Stimulated activated CD8-positive, alpha-beta memory T cell treated with anti-CD3 and anti-CD28 coated beads, Interleukin-7, amount 100 ng/mL, for 4 hours (primary cell): ENCODE data around the gene ZNF839.
"Not testable (repeated sequence)": the region's sequence is repeated elsewhere in the genome, so short reads cannot be mapped to it uniquely, and the experiment has no call there.

Experiments
- DNase-seq, 2 donors: peaks; one replicate each; pipeline ENCODE4 v3.0.0-alpha.2; 2020; ENCODE audit warnings: low read depth in 2 of 2

The ZNF839 gene

DNA sequence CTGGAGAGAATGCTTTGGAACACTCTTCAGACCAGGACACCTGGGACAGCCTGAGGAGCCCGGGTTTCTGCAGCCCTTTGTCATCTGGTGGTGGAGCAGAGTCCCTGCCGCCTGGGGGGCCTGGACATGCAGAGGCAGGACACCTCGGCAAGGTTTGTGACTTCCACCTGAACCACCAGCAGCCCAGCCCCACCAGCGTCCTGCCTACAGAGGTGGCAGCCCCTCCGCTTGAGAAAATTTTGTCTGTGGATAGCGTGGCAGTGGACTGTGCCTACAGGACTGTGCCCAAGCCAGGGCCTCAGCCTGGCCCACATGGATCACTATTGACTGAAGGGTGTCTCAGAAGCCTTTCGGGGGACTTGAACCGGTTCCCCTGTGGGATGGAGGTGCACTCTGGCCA is 22.0 kb downstream of the ZNF839 start:
- DNase-seq = no peak

DNA sequence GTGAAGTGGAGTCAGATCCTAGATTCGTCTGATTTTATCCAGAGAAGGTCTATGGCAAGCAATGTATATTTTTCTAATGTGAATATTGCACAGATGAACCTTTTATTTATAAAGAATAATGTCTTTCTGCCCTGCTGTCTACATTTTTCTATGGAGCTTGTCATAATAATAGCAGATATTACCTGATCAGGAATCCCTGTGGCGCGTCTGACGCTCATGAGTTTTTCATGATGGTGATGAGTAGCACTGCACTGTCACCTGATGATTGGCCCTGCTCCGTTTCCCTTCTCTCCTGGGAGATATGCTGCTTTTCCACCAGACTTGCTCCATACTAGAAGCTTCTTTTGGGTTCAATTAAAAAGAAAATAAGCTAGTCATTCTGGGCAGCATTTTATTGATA is 22.7 kb downstream of the ZNF839 start:
- DNase-seq = no peak

DNA sequence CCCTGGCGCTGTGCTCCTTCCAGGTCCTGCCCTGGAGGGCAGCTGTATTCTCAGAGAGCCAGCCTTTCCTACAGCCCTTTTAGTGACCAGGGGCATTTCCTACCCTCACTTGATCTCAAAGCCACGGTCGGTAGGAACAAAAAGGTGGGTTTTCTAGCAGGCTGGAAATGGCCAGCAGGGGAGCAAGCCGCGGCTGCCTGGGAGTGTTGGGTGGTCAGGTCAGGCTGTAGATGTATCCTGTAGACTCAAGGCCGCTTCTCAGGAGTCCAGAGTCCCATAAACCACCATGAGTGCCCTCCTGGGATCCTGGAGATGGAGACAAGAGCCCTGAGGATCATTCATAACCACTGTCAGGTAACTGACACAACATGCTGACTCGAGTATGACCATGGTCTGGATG is 24.5 kb downstream of the ZNF839 start:
- no peak for DNase-seq

DNA sequence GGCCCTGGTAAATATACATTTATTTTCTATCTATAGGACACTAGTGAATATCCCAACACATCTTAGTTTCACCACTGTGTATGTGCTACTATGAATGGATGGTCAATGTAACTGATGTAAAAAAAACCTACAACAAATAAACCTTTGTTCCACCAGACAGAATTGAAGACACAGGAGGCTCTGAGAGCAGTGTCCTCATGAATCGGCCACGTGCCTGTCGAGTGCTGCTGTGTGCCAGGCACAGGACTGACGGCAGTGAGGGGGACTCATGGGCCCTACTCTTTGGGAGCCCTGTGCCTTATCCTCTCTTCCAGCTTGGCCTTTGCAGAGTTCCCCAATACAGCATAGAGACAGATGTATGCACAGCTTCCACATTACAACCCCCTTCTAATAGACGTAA is 24.9 kb downstream of the ZNF839 start:
- DNase-seq = no peak

DNA sequence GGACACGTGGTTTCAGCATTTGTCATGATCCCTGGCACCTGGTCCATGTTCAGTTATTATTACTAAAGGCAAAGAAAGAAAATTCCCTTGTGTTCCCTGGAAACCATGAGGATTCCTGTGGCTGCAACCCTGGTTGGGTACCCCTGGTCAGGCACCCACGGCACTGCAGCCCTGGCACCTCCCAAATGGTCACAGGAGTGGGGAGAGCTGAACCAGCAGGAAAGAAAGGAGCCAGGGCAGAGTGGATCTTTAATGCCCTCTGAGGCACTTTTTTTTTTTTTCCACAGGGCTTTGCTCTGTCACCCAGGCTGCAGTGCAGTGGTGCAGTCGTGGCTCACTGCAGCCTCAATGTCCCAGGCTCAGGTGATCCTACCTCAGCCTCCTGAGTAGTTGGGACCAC is 25.7 kb downstream of the ZNF839 start:
- DNase-seq = no peak

DNA sequence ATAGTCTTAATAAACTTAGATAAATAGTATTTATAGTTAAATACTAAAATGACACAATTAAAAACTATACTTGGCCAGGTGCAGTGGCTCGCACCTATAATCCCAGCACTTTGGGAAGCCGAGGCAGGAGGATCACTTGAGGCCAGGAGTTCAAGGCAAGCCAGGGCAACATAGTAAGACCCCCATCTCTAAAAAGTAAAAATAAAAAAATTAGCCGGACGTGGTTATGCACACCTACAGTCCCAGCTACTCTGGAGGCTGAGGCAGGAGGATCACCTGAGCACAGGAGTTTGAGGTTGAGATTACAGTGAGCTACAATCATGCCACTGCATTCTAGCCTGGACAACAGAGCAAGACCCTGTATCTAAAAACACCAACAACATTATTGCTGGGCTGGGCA is 27.1 kb downstream of the ZNF839 start:
- DNase-seq = no peak

DNA sequence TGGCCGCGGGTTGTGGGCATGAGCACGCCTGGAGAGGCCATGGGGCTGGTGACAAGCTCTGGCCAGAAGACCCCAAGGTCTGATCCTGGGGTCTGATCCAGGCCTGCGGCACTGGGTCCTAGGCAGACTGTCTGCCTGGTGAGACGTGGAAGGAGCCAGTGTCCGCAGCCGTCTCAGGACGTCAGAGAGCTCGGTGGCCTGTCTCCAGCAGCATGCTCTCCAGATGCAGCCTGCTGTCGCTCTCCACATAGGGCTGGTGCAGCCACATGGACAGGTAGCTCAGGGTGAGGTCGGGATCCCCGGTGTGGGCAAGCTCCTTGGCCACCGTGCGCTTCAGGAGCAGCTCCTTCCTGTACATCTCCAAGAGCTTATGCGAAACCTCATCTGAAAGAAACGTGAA is 28.8 kb downstream of the ZNF839 start:
- DNase-seq = no peak

DNA sequence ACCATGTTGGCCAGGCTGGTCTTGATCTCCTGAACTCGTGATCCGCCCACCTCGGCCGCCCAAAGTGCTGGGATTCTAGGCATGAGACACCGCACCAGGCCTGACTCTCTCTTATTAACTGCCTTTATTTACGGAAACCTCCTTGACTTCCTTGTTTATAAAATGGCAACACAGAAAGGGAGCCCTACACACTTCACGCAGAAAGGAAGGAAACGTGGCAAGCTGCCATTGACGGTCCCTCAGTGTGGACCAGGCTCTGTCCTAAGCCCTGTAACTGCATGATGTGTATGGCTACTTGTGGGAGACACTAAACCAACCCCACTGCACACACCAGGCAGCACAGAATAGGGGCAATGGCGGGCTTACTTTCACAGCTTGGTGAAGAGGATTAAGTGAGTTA is 31.5 kb downstream of the ZNF839 start:
- no peak for DNase-seq

DNA sequence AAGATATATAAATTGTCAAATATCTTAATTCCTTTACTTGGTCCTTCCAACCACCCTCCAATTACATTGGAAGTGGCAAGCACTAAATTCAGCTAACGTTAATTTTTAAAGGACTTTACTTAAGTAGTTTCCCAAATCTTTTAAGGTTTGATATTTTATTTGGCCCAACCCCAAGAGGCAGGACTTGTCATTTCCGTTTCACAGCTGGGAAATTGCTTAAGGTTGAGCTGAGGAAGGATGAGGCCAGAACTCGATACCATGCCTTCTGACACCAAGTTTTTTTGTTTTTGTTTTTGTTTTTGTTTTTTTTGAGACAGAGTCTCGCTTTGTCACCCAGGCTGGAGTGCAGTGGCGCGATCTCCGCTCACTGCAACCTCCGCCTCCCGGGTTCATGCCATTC is 32.0 kb downstream of the ZNF839 start:
- not testable (repeated sequence) for DNase-seq

DNA sequence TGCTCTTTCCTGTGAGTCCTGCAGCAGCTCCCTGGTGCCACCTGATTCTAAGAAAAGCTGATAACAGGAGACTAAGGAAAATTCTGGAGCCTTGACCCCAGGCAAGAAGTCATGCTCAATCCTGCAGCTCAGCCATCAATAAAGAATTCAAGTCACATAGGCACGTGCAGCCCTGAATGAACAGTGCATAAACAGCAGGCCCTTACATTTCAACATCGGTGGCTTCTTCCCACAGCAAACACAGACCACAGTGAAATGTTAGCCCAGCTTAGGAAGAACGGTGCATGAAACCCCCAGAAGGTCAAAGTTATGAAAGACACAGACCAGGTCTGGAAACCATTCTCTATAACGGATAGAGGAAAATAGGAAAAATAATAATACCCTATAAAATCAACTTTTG is 32.7 kb downstream of the ZNF839 start:
- no peak for DNase-seq

DNA sequence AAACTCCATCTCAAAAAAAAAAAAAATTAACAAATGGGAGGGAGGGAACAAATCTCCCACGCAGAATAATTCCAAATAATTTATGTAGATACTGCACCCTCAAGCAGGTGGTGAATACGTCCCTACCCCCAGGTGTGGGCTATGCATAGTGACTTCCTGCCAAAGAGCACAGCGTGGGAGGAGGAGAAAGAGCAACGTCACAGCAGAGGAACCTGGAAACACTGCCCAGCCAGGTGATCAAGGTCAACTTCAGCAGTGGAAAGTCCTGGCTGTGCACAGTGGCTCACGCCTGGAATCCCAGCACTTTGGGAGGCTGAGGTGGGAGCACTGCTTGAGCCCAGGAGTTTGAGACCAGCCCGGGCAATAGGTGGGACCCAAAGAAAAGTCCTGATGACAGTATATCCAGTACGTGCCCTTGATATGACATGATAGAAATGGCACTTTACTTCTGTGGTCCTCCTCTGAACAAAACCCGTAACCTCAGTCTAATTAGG is 33.6 kb downstream of the ZNF839 start:
- no peak for DNase-seq

DNA sequence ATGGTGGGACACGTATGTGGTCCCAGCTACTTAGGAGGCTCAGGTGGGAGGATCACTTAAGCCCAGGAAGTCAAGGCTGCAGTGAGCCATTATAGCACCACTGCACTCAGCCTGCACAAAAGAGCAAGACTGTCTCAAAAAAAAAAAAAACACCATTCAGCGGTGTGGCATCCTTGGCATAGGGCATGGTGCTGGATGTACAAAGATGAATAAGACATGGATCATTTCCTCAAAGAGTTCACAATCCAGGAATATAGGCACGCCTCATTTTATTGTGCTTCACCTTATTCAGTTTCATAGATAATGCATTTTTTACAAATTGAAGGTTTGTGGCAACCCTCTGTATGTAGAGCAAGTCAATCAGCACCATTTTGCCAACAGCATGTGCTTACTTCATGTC is 36.7 kb downstream of the ZNF839 start:
- no peak for DNase-seq

DNA sequence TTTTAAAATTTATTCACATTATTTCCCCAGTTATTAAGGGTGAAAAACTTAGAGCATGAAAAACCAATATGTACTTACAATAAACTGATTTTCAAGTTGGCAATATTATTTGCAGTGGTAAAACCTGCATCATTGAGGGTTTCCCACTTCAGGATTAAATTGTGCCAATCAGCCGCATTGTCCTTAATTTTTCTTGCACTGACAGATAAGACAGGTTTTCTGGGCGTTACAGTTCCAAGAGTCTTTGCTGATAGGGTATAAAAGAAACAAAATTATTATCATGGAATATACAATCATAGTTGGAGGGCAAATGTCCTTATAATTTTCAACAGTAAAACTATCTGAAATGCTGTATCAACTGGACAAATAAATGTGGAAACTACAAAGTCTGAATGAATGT is 39.8 kb downstream of the ZNF839 start:
- no peak for DNase-seq

DNA sequence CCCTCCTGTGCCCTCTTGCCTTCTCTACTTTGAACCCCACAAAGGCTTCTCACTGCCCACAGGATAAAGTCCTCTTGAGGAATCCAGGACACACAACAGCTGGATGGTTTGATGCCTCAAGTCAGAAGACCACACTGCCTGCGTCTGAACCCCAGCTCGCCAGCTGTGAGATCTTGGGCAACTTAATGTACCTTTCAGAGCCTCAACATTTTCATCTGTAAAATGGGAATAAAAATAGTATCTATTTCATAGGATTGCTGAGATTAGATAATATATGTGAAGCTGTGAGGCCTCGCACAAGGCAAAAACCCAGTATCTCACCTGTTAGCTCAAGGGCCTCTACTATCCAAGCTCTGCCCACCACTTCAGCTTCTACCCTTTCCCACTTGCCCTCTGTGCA is 40.8 kb downstream of the ZNF839 start:
- DNase-seq = no peak

DNA sequence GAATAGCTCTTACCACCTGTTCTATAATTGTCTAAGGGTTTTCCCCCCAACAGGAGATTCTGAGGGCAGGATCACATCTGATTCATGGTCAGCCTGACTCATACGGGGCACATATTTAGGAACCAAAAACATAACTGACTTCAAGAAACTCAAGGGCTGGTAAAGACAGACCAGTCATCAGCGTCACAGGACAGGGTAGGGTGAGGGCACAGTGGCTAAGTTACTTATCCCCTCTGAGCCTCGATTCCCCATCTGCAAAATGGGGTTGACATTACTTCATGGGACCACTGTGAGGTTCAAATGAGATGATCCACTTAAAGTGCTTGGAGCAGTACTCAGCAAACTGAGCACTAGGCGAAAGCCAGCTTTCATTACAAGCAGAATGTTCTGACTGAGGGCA is 42.5 kb downstream of the ZNF839 start:
- peak; percentile 21 to 33 for DNase-seq

DNA sequence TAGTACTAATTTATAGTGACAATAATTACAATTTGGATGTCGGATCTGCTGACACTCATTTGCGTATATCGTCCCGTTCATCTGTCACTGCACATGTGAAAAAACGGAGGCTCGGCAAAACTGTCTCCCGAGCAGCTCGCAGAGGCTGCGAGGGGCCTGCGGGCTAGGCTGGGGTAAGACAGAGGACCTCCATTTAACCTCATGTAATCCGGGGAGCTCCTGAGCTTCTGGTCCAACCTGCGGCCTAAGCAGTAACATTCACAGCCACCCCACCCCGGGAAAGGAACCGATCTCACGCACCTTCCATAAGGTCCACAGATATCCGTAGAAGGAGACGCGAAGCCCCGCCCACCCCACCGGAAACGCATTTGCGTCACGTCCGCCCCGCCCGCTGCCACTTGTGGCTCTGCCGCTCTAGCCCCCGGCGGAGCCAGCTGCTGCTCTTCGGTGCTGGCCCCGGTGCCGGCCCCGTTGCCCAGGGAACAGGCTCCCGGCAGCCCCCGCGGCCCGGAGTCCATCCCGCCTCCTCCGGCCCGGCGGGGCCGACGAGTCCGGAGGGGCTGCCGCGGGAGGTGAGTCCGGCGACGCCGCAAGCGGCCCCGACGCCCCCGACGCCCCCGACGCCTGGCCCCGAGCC is 43.1 kb downstream of the ZNF839 start, which contains the start of the genes CINP and TECPR2:
Gene CINP, minus strand, starts transcription at position 346 of the 637 bp plus-strand sequence. Its CDS starts 39 bp downstream, at position 307.
Gene TECPR2, plus strand, starts transcription at position 397 of the 637 bp plus-strand sequence. CDS start 13,781 bp downstream, outside the sequence.
- DNase-seq = peak; percentile 94 to 95

DNA sequence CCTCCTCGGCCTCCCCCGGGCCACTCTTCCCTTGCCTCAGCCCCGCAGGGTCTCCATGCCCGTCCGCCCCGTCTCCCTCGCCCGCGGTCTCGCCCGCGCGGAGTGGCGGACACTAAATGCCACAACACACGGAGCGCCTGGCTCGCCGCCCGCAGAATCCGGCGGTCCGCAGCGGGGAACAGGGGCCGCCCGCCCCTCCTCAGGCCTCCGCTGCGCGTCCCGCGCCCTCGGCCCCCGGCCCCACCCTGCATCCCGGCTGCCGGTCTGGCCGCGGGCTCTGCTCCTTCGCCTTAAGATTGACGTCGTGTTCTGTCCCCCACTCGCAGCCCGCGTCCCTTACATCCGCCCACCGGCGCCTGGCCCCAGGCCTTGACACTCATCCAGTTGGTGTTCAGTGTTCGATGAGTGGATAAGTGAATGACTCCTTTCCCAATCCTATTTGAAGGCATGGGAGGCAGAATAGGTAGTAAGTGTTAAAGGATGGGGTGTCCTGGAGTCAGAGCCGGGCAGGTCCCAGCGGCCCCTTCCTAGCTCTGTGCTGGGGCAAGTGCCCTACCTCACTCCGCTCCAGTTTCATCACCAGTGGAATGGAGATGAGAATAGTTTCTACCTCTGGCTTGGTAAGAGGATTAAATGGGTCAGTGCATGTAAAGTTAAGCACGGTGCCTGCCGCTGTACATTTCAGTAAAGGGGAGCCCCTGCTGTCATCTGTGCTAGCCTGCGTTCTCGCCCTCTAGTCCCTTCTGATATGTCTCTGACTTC is 43.8 kb downstream of the ZNF839 start:
- DNase-seq = peak in 1 of 2 donors; percentile 14

DNA sequence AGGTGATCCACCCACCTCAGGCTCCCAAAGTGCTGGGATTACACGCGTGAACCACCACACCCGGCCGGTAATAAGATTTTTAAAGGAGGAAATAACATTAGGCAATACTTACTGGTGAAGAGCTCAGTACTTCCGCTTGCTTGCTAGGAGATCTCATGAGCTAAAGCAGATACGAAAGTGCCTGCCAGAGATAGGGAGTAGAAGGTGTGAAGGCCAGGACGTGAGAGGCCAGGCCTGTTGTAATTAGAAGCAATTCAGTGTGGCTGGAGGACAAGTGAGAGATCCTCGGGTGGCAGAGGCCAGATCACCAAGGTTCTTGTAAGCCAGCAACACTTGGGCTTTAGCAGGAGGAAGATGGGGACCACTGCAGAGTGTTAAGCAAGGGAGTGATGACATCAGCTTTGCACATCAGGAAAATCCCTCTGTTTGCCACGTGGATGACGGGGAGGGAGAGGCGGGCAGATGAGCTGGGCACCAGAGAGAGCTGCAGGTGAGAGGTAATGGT is 50.8 kb downstream of the ZNF839 start:
- no peak for DNase-seq

DNA sequence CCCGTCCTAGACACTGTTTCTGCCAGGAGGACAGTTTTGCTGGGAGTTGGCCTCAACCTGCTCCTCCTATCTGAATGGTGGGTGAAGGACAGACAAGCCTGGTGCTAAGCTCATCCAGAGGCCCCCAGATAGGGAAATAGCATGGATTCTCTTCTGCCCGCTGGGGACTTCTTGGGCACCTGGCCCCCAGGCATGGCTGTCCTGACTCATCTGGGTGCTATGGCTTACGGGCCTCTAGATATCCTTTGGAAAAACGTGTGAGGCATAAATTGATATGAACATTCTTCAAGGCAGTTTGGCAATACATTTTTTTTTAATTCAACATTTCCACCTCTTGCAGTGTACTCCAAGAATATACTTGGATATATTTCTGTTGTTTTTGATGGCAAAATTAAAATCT is 51.8 kb downstream of the ZNF839 start:
- DNase-seq = no peak

DNA sequence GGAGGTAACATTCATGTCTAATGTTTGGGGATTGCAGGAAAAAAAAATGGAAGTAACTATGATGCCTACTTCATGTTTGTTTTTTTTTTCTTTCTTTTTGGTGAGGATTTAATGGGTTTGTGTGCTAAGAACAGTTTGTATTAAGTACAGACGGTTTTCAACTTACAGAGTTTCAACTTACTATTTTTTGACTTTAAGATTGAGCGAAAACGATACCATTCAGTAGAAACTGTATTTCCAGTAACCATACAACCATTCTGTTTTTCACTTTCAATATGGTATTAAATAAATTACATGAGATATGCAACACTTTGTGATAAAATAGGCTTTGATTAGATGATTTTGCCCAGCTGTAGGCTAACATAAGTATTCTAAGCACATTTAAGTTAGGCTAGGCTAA is 53.6 kb downstream of the ZNF839 start:
- DNase-seq = no peak

DNA sequence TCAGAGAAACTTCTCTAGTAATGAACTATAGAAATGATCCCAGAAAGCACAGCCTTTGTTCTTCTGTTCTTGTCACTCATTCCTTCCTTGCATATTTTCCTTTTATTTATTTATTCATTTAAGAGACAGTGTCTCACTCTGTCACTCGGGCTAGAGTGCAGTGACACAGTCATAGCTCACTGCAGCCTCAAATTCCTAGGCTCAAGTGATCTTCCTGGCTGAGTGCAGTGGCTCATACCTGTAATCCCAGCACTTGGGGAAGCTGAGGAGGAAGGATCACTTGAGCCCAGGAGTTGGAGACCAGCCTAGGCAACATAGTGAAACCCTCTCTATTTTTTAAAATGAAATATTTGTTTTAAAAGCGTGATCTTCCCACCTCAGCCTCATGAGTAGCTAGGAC is 54.7 kb downstream of the ZNF839 start:
- DNase-seq = no peak

DNA sequence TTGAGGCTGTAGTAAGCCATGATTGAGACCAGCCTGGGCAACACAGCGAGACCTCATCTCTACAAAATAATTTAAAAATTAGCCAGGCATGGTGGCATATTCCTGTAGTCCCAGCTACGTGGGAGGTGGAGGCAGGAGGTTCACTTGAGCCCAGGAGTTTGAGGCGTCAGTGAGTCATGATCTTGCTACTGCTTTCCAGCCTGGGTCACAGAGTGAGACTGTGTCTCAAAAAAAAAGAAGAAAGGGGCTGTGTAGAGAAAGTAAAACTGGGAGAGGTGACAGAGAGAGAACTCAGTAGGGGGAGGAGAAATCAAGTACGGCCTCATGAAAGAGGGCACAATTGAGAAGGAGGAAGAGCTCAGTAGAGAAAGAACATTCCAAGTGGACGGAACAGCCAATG is 55.6 kb downstream of the ZNF839 start:
- no peak for DNase-seq

DNA sequence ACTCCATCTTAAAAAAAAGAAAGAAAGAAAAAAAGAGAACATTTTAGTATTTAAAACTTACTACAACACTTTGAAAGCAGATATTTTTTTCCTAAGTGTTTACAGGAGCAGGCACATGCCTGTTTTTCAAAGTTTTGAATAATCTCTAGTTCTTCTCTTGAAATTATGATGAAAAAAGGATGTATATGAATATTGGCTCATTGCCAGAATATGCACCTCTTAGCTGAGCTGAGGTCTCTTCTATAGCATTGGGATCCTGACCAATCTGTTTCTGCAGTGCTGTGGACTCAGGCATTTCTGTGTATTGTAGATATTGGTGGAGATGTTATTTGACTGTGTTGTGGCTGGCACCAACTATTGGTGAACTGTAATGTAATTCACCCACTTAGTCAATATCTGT is 58.1 kb downstream of the ZNF839 start:
- no peak for DNase-seq
